Bronchial epithelial cell (primary cell): ENCODE results near the gene NAP1L1. TPM values are rescaled to one million over a fixed set of nuclear protein-coding genes. Genes with fewer than 3 reads are reported as not detected.

ENCODE experiments used
- DNase-seq: peaks from one replicate; pipeline ENCODE4 v3.0.0-alpha.2; 2010; ENCODE audit warnings: low read depth
- FAIRE-seq: peaks from 2 replicates; lab custom pipeline; 2011; peaks lifted over from hg19 to GRCh38; lab: Jason Lieb, UNC
- H3K27me3 ChIP-seq: 2 replicates; pipeline ENCODE4 v1.5.1; 2011; ENCODE audit warnings: low read length; ENCODE audit not compliant: control insufficient read depth, insufficient read depth
- H3K36me3 ChIP-seq: 2 replicates; pipeline ENCODE4 v1.5.1; 2011; ENCODE audit warnings: low read length; ENCODE audit not compliant: control insufficient read depth, insufficient read depth
- H3K4me3 ChIP-seq: 2 replicates; pipeline ENCODE4 v1.5.1; 2011; ENCODE audit warnings: mild to moderate bottlenecking, low read depth, low read length, control low read depth
- total RNA-seq: library from RNA; depleted of rRNA; stranded (reverse); fragments of >200 nt; gene quantifications from 2 replicates; pipeline ENCODE4 v1.2.1, GENCODE V29; 2014
- TF ChIP-seq, protein P1 (sequence below): IDR thresholded peaks from 2 replicates; pipeline ENCODE4 v1.5.1; 2011; ENCODE audit warnings: mild to moderate bottlenecking, moderate library complexity, low read length, control low read depth, inconsistent platforms; ENCODE audit not compliant: insufficient read depth, severe bottlenecking

Gene NAP1L1
- total RNA-seq, 1 donor from 2014 or later: 166 TPM

- no peaks in the 10 kb centered on the region for H3K36me3 ChIP-seq
- H3K27me3 ChIP-seq: no peaks in the 10 kb centered on the region
- no peak overlapping the region for H3K4me3 ChIP-seq
- TF ChIP-seq, protein P1, sequence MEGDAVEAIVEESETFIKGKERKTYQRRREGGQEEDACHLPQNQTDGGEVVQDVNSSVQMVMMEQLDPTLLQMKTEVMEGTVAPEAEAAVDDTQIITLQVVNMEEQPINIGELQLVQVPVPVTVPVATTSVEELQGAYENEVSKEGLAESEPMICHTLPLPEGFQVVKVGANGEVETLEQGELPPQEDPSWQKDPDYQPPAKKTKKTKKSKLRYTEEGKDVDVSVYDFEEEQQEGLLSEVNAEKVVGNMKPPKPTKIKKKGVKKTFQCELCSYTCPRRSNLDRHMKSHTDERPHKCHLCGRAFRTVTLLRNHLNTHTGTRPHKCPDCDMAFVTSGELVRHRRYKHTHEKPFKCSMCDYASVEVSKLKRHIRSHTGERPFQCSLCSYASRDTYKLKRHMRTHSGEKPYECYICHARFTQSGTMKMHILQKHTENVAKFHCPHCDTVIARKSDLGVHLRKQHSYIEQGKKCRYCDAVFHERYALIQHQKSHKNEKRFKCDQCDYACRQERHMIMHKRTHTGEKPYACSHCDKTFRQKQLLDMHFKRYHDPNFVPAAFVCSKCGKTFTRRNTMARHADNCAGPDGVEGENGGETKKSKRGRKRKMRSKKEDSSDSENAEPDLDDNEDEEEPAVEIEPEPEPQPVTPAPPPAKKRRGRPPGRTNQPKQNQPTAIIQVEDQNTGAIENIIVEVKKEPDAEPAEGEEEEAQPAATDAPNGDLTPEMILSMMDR: no peak
- FAIRE-seq (no peak), DNase-seq (no peak)
These were observed 10.3 kb upstream of the NAP1L1 start for GRCh38 chr12:76094754-76095153.

- no peak for DNase-seq
- Histone ChIP-seq H3K36me3 (no peaks in the 10 kb centered on the region), H3K27me3 (no peaks in the 10 kb centered on the region), H3K4me3 (no peak overlapping the region)
- FAIRE-seq: no peak
- TF ChIP-seq, protein P1: no peak
These were observed 6.8 kb upstream of the NAP1L1 start for GRCh38 chr12:76091246-76091754.

DNA sequence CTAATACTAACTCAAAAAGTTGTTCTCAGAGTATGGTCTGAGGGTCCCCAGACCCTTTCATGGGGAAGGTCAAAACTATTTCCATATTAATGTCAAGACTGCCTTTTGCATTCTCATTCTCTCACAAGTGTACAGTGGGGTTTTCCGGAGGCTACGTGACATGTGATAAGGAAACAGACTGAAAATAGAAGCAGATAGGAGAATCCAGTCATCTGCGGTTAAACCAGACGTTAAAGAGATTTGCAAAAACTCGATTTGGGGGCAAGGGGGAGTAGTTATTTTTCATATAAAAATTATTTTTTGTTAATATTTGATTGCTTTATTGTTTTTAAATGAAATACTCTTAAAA is 1.0 kb upstream of the NAP1L1 start:
- Histone ChIP-seq H3K36me3 (no peaks in the 10 kb centered on the region), H3K4me3 (no peak overlapping the region), H3K27me3 (no peaks in the 10 kb centered on the region)
- FAIRE-seq (no peak), DNase-seq (peak; percentile 42)
- TF ChIP-seq, protein P1: no peak

DNA sequence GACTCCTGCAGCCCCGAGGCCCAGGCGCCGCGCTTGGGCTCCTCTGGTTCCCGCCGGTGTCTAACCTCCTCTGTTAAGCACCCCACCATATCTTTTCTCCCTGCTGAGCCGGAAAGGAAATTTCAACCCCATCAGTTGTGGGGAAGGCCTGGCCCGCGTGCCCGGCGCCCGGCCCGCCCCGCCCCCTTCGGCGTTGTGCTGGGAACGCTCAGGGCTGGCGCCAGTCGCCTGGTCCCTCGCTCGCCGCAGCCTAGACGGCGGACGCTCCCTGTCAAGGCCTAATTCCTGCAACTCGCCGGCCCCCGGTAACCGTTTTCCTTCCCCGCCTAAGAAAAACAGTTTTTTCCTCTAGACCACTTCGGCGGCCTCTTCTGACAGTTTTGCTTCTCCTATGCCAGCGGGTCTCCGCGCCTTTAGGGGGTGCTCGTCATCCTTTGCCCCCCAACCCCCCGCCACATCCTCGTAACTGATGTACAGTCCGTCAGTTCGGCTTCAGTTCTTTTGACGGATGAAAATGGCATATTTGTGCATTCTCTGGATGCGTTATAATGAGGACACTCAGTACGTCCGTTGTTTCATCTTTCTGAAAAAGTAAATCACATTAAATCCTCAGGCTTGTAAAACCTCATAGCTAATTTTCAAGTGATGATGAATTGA is 506 bp upstream of the NAP1L1 start:
- Histone ChIP-seq H3K36me3 (no peaks in the 10 kb centered on the region), H3K4me3 (peak overlapping the region; percentile 94), H3K27me3 (no peaks in the 10 kb centered on the region)
- FAIRE-seq: no peak
- TF ChIP-seq, protein P1: no peak
- no peak for DNase-seq

GRCh38 chr12:76083246-76083903 is 1.1 kb downstream of the NAP1L1 start:
- Histone ChIP-seq H3K4me3 (peak overlapping the region; percentile 94), H3K36me3 (no peaks in the 10 kb centered on the region), H3K27me3 (no peaks in the 10 kb centered on the region)
- FAIRE-seq: no peak
- TF ChIP-seq, protein P1: no peak
- DNase-seq: peak; percentile 11
